ENCODE results near the gene PLCG1. TPM values are rescaled to one million over a fixed set of nuclear protein-coding genes. Genes with fewer than 3 reads are reported as not detected.

PLCG1 gene
- total RNA-seq, 3 donors from 2014 or later (not counting 1 experiment from before 2014, with no cell fraction given), result 199 to 242 (median 236) TPM

DNA sequence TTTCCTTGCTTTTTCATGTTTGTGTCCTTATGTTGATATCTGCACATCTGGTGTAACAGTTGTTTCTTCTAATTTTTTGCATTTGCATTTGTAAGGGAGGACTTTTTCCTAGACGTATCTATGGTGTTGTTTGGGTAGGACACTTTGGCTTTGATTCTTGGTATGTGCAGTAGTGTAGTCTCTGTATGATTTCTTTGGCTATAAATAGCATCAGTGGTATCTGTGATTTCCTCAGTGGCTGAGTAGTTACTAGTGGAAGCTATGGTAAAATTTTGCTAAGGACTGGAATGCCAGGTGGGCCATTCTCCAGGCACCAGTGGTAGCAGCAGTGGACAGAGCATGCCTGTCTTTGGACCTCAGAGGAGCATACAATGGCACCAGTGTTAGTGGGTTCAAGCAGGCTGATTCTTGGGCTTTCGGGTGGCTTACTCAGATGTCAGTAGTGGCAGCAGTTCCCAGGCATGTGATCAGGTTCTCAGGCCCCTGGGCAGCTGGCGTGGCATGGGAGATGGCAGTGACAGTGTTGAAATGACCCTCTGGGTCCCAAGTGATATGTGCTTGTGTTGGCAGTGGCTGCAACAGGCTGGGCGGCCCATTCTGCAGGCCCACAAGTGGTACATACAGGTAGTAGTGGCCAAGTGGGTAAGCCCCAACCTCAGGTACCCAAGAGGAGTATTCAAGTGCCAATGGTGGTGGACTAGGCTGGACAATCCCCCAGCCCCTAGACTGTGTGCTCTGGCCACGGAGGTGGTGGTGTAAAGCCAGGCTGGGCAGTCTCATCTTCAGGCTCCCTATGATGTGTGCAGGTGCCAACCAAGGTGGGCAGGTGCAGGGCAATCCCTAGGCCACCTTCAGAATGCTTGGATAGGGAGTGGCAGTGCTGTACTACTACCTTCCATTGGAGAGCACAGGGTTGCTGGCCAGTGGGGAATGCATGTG lies 54.5 kb downstream of the PLCG1 start:
- Histone ChIP-seq H3K4me3 (ENCODE audit: low read length) (no peak overlapping the region), H3K36me3 (ENCODE audit: control insufficient read depth, insufficient read depth, low read length) (no peaks in the 10 kb centered on the region), H3K27me3 (ENCODE audit: control insufficient read depth, insufficient read depth, low read length) (no peaks in the 10 kb centered on the region), H3K9me3 (ENCODE audit: control insufficient read depth, insufficient read depth, low read length) (peaks cover 10% of the 10 kb centered on the region), H3K4me1 (ENCODE audit: control insufficient read depth, insufficient read depth, low read length) (peaks cover 3% of the 10 kb centered on the region), H3K27ac (ENCODE audit: low read length) (no peak overlapping the region)
- ATAC-seq (no peak), DNase-seq (no peak)
- intact Hi-C loops (cut with micrococcal nuclease), result no loop called here
- peaks cover 2 to 5% of the 10 kb centered on the region in 2 donors for H3K4me1 Mint-ChIP-seq
- H3K27me3 Mint-ChIP-seq (ENCODE audit: low read depth in 2 of 2), result no peaks in the 10 kb centered on the region
- H3K27ac Mint-ChIP-seq, result no peak overlapping the region
- H3K36me3 Mint-ChIP-seq, result peaks cover 23% of the 10 kb centered on the region
- WGBS (ENCODE audit: insufficient coverage), result 94% methylated on average over 5 of the region's 5 CpGs
- TF ChIP-seq, protein P1, sequence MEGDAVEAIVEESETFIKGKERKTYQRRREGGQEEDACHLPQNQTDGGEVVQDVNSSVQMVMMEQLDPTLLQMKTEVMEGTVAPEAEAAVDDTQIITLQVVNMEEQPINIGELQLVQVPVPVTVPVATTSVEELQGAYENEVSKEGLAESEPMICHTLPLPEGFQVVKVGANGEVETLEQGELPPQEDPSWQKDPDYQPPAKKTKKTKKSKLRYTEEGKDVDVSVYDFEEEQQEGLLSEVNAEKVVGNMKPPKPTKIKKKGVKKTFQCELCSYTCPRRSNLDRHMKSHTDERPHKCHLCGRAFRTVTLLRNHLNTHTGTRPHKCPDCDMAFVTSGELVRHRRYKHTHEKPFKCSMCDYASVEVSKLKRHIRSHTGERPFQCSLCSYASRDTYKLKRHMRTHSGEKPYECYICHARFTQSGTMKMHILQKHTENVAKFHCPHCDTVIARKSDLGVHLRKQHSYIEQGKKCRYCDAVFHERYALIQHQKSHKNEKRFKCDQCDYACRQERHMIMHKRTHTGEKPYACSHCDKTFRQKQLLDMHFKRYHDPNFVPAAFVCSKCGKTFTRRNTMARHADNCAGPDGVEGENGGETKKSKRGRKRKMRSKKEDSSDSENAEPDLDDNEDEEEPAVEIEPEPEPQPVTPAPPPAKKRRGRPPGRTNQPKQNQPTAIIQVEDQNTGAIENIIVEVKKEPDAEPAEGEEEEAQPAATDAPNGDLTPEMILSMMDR (IDR thresholded peaks at IDR 0.05), result no peak
- peaks cover 4 to 6% of the 10 kb centered on the region in 2 donors for H3K9me3 Mint-ChIP-seq
- no peak overlapping the region for H3K4me3 Mint-ChIP-seq

DNA sequence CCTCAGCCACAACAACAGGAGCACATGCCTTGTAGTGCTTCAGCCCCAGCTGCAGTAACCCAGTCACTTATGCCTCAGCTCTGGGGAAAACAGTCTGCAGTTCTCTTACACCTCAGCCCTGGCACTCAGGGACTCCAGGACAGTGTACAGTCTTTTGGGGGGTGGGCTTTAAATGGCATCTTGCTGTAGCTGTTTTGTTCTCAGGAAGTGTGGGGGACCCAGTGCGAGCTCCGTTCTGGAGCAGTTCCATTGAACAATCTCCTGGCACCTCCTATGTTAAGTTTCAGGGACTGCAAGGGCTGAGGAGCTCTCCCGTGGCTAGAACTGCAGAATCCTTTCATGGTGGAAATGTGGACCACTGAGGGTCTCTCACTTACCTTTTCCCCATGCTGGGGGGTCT lies 55.2 kb downstream of the PLCG1 start:
- ATAC-seq (no peak), DNase-seq (no peak)
- H3K27me3 Mint-ChIP-seq (ENCODE audit: low read depth in 2 of 2), result no peaks in the 10 kb centered on the region
- H3K9me3 Mint-ChIP-seq, result peaks cover 4 to 6% of the 10 kb centered on the region in 2 donors
- H3K9me3 ChIP-seq (ENCODE audit: control insufficient read depth, insufficient read depth, low read length), result peaks cover 10% of the 10 kb centered on the region
- H3K4me1 ChIP-seq (ENCODE audit: control insufficient read depth, insufficient read depth, low read length), result no peaks in the 10 kb centered on the region
- H3K27ac ChIP-seq (ENCODE audit: low read length), result no peak overlapping the region
- no peak overlapping the region for H3K4me3 ChIP-seq (ENCODE audit: low read length)
- TF ChIP-seq, protein P1 (IDR thresholded peaks at IDR 0.05), result no peak
- 98% methylated on average over 3 of the region's 3 CpGs for WGBS (ENCODE audit: insufficient coverage)
- no peaks in the 10 kb centered on the region for H3K27me3 ChIP-seq (ENCODE audit: control insufficient read depth, insufficient read depth, low read length)
- intact Hi-C loops (cut with micrococcal nuclease), result no loop called here
- peaks cover 0 to 3% of the 10 kb centered on the region in 2 donors for H3K4me1 Mint-ChIP-seq
- H3K36me3 ChIP-seq (ENCODE audit: control insufficient read depth, insufficient read depth, low read length), result no peaks in the 10 kb centered on the region
- peaks cover 23% of the 10 kb centered on the region for H3K36me3 Mint-ChIP-seq
- no peak overlapping the region for H3K4me3 Mint-ChIP-seq
- no peak overlapping the region for H3K27ac Mint-ChIP-seq

DNA sequence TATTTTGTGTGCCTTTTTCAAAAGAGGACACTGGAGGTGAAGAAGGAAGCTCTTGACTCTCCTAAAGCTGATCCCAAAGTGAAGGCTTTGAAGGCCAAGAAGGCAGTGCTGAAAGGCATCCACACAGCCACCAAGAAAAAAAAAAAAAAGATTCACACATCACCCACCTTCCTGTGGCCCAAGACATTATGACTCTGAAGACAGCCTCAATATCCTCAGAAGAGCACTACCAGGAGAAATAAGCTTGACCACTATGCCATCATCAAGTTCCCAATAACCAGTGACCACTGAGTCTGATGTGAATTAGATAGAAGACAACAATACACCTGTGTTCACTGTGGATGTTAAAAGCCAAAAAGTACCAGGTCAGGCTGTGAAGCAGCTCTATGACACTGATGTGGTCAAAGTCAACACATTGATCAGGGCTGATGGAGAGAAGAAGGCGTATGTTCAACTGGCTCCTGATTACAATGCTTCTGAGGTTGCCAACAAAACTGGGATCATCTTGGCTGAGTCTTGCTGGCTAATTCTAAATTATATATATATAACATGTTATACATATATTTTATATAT lies 59.4 kb downstream of the PLCG1 start:
- DNase-seq (no peak), ATAC-seq (no peak)

More for the DNA sequence above, 59.4 kb downstream of the PLCG1 start:
- no peak overlapping the region for H3K27ac ChIP-seq (ENCODE audit: low read length)
- 100% methylated on average over 1 of the region's 1 CpG for WGBS (ENCODE audit: insufficient coverage)
- intact Hi-C loops (cut with micrococcal nuclease), result no loop called here
- H3K4me1 ChIP-seq (ENCODE audit: control insufficient read depth, insufficient read depth, low read length), result no peaks in the 10 kb centered on the region
- TF ChIP-seq, protein P1 (IDR thresholded peaks at IDR 0.05), result no peak
- no peaks in the 10 kb centered on the region for H3K36me3 ChIP-seq (ENCODE audit: control insufficient read depth, insufficient read depth, low read length)
- Mint-ChIP-seq H3K4me3 (no peak overlapping the region), H3K27ac (no peak overlapping the region), H3K36me3 (peaks cover 13% of the 10 kb centered on the region), H3K27me3 (ENCODE audit: low read depth in 2 of 2) (no peaks in the 10 kb centered on the region), H3K9me3 (peaks cover 0 to 5% of the 10 kb centered on the region in 2 donors), H3K4me1 (peaks cover 0 to 3% of the 10 kb centered on the region in 2 donors)
- H3K9me3 ChIP-seq (ENCODE audit: control insufficient read depth, insufficient read depth, low read length), result peaks cover 7% of the 10 kb centered on the region
- no peak overlapping the region for H3K4me3 ChIP-seq (ENCODE audit: low read length)
- no peaks in the 10 kb centered on the region for H3K27me3 ChIP-seq (ENCODE audit: control insufficient read depth, insufficient read depth, low read length)
